K562 (cell line): ENCODE results near the gene UBE2E3. TPM values are rescaled to one million over a fixed set of nuclear protein-coding genes. Genes with fewer than 3 reads are reported as not detected.
A peak's percentile ranks its signal among the peaks of the same experiment; 100 is the strongest.

Experiments
- GATAD2A ChIP-seq: fragments of 450-650 bp; IDR thresholded peaks from 2 replicates; pipeline ENCODE4 v1.6.1; 2017
- MLX ChIP-seq, 2 experiments: fragments of 450-650 bp in 1 of 2; sonication (generic) in 1 of 2; formaldehyde crosslinking; conservative IDR thresholded peaks; 2 replicates each; pipeline versions ENCODE4 v1.4.0 to v1.8.1; 2020 to 2022; ENCODE audit warnings: mild to moderate bottlenecking in 1 of 2, missing genetic modification reagents in 1 of 2
- RBM22 ChIP-seq: fragments of 200-400 bp; formaldehyde crosslinking; IDR thresholded peaks from 2 replicates; pipeline ENCODE4 v1.6.1; 2018; ENCODE audit warnings: low read length, low read depth; ENCODE audit not compliant: poor library complexity, severe bottlenecking
- RERE ChIP-seq: sonication (generic); formaldehyde crosslinking; IDR thresholded peaks from 2 replicates; pipeline ENCODE4 v1.8.0; 2023; ENCODE audit warnings: missing genetic modification reagents, mild to moderate bottlenecking, borderline replicate concordance
- RNF219 ChIP-seq: fragments of 250-450 bp; sonication (Bioruptor Pico); IDR thresholded peaks from 2 replicates; pipeline ENCODE4 v1.5.0; 2022; ENCODE audit warnings: mild to moderate bottlenecking
- SMAD3 ChIP-seq: fragments of 450-650 bp; formaldehyde crosslinking; conservative IDR thresholded peaks from 2 replicates; pipeline ENCODE4 v1.4.0; 2020; ENCODE audit warnings: mild to moderate bottlenecking
- SRSF1 ChIP-seq: fragments of 200-400 bp; formaldehyde crosslinking; IDR thresholded peaks from 2 replicates; pipeline ENCODE4 v1.6.1; 2017; ENCODE audit warnings: mild to moderate bottlenecking, low read depth, low read length, moderate library complexity
- THRA ChIP-seq: fragments of 450-650 bp; IDR thresholded peaks from 2 replicates; pipeline ENCODE4 v1.6.1; 2017; ENCODE audit warnings: mild to moderate bottlenecking, moderate library complexity
- UBTF ChIP-seq, 2 experiments: IDR thresholded peaks; 2 replicates each; pipeline ENCODE4 v1.6.1; 2012; ENCODE audit warnings: improper control_type of control experiment in 2 of 2, low read depth in 2 of 2, low read length in 2 of 2, borderline replicate concordance in 1 of 2
- XRCC5 ChIP-seq: fragments of 200-400 bp; formaldehyde crosslinking; IDR thresholded peaks from 2 replicates; pipeline ENCODE4 v1.6.1; 2017; ENCODE audit warnings: low read depth, mild to moderate bottlenecking, low read length
- ZKSCAN3 ChIP-seq: fragments of 250-450 bp; sonication (Bioruptor Pico); IDR thresholded peaks from 2 replicates; pipeline ENCODE4 v1.4.0; 2020
- ZNF77 ChIP-seq: fragments of 250-450 bp; sonication (Bioruptor Pico); IDR thresholded peaks from 2 replicates; pipeline ENCODE4 v1.5.0; 2020
- ZSCAN29 ChIP-seq: fragments of 450-650 bp; IDR thresholded peaks from 2 replicates; pipeline ENCODE4 v1.6.1; 2017
- polyA plus RNA-seq, 8 experiments: library from polyadenylated mRNA; depleted of rRNA in 4 of 8; stranded (reverse) in 5 of 8; unstranded in 3 of 8; fragments of >200 nt; fragmentation: Nextera tagmentation in 2 of 8; fragmentation: Illumina TruSeq in 1 of 8; extraction: Ambion mirVana in 2 of 8; extraction: Trizol in 1 of 8; gene quantifications; 2 replicates each; pipeline versions ENCODE4 v1.2.1 to v1.2.3, GENCODE V29; 2011 to 2014; ENCODE audit warnings: inconsistent platforms in 1 of 8, missing spikeins in 1 of 8
- total RNA-seq, 7 experiments: library from RNA; depleted of rRNA in 6 of 7; stranded (reverse); fragments of >200 nt in 6 of 7; fragmentation: Illumina TruSeq in 2 of 7; extraction: Trizol in 2 of 7; gene quantifications; 2 replicates each; pipeline versions ENCODE4 v1.2.1 to v1.2.3, GENCODE V29; 2011 to 2021; ENCODE audit warnings: low replicate concordance in 1 of 7

UBE2E3 gene
- total and polyA plus RNA-seq, 9 of the 15 experiments (the other 6 are each of a cell fraction or from before 2014, with no cell fraction given) = 58.2 to 173 (median 78.0) TPM

- TF ChIP-seq ZSCAN29 = no peak
- TF ChIP-seq UBTF (IDR thresholded peaks at IDR 0.05; ENCODE audit: borderline replicate concordance in 1 of 2, low read depth in 2 of 2, low read length in 2 of 2) = peak in 1 of 2 experiments; percentile 6; a peak in 1 of 4 replicates
- TF ChIP-seq SRSF1 = no peak
- TF ChIP-seq GATAD2A = peak; percentile 79
- TF ChIP-seq RERE (CRISPR knock-in tag) = no peak
- no peak for TF ChIP-seq XRCC5
- TF ChIP-seq SMAD3 (CRISPR knock-in tag) = no peak
- no peak for TF ChIP-seq THRA
- TF ChIP-seq RNF219 (CRISPR knock-in tag) = no peak
- TF ChIP-seq MLX (CRISPR knock-in tag; conservative IDR thresholded peaks at IDR 0.05) = no peak
- TF ChIP-seq RBM22 = no peak
- TF ChIP-seq ZNF77 = no peak
- no peak for TF ChIP-seq ZKSCAN3 (CRISPR knock-in tag)
Measured at GRCh38 chr2:180980106-180980942, at the start of gene UBE2E3 (continued).
